ENCODE results near the gene YIPF5.

Gene YIPF5

GRCh38 chr5:144173766-144174165 is 3.3 kb upstream of the YIPF5 start:
- DNase-seq, result no peak

DNA sequence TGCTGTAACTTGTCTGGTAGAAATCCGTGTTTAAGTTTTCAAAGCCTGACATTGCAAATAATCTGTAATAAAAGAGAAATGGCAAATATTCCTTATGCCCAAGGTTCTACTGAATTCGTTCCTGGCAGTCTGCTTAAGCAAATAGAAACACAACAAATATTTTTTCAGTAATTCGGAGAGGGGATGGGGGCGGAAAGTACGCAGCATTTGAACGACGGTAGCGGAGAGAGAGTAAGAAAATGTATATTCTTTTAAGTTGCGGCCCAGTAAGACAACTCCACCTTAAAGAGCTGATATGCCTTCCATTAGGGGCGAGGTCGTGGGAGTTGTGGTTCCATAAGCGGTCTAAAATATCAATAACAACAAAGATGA is 569 bp downstream of the YIPF5 start:
- DNase-seq, result no peak

- DNase-seq, result no peak
These were observed 2.5 kb downstream of the YIPF5 start for GRCh38 chr5:144167998-144168397.

DNA sequence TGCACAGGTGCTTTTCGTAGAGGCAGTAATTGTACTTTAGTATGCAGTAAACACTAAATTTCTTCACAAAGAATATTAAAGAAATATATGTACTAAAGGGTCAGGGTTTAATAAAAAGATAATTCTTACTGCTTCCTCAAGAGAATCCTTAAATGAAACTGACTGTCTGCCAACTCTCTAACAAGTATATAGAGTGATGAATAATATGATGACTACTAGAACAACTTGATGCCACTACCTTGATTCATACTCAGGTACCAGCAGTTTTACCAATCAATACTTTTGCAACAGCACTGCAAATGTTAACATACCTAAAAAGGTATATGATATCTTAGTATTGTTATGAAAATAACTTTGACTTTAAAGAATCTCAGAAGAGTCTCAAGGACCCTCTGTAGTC is 3.8 kb downstream of the YIPF5 start:
- DNase-seq, result no peak

GRCh38 chr5:144162686-144163085 is 7.8 kb downstream of the YIPF5 start:
- no peak for DNase-seq

- no peak for DNase-seq
These were observed 13.7 kb downstream of the YIPF5 start for GRCh38 chr5:144156767-144157171.

DNA sequence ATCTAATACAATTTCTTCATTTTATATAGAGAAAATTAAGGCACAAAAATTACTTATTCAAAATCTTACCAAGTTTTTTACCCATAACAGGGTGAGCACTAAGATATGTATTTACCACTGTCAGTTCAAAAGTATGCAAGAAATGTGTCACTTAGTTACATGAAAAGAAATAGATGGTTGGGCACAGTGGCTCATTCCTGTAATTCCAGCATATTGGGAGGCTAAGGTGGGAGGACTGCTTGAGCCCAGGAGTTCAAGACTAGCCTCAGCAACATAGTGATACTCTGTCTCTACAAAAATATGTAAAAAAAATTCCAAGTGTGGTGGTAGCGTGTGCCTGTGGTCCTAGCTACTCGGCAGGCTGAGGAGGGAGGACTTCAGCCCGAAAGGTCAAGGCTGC is 19.4 kb downstream of the YIPF5 start:
- DNase-seq, result no peak

- no peak for DNase-seq
These were observed 25.3 kb downstream of the YIPF5 start for GRCh38 chr5:144144956-144145751.

DNA sequence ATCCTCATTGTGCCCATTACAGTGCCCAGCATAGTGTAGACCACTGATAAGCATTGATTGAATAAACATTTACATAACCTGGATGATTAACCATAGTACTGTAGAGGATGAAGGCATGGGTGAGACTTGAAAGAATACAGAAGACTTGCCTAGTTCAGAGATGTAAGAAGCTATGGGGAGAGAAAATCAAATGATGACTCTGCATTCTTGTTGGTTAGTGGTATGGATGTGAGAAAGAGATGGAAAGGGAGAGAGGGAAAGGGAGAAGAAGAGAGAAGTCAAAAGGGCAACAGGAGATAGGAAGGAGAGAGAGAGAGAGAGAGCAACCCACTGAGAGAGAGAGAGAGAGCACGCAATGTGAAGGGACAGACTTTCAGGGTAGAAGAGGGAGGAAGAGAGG is 26.8 kb downstream of the YIPF5 start:
- DNase-seq, result no peak

- DNase-seq, result no peak
These were observed 27.7 kb downstream of the YIPF5 start for GRCh38 chr5:144142824-144143162.

GRCh38 chr5:144142139-144142823 is 28.2 kb downstream of the YIPF5 start:
- peak; percentile 78 for DNase-seq

DNA sequence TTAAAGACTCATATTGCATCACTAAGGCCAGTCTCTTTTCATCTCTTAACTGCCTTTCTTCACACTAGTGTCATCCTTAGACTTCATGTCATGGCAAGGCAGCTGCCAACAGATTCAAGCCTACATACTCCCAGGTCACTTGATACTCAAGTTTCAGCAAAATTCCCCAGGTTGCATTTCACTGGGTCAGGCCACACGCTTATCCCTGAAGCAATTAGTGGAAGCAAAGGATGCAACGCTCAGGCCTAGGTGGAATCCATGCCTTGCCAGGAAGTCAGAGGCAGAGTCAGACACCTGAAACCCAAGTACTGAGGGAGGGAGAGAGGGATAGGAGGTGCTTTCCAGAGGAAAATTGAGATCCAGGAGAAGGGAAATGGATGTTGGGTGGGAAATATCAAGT is 28.9 kb downstream of the YIPF5 start:
- no peak for DNase-seq

DNA sequence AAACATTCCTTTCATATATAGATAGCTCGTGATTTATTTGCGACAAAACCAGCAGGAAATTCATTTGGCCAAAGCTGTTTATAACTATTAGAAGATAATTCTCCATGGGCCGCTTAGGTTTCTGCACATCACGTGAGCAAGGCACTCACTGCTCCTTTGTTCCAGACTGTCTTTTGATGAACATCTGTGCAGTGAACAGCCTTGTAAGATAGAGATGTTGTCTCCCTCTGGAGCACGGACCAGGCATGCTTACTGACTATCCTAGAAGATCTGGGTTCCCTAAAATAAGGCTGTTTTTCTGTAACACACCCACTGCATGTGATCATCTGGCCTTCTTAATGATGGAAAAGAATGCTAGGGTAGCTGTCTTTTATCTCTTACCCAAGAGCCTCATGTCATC is 30.9 kb downstream of the YIPF5 start:
- DNase-seq, result no peak

DNA sequence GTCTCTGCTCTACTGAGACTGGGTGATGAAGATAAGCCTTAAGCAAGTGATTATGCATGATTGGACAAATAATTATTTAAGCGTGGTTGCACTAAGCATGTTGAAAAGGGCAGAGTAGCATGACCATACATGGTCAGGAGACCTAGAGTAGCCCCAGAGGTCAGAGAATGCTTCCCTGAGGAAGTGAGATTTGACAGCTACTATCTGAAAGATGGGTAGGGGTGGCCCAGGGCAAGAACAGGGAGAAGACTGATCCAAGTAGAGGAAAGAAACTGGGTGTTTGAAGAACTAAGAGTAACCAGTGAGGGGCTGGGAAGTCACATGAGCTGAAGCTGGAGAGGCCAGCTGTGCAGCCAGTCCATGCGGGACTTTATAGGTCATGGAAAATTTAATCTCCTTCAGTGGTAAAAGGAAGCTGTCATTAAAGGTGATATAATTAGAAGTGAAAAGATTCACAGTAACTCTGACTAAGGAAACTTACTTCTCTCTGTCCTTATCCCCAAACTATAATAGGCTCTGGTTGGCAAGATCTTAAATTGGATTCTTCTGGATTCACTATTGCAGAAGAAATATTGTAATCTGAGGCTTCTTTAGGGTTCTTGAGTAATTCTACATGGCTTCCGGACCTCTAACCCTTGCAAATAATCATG is 35.2 kb downstream of the YIPF5 start:
- DNase-seq, result no peak

DNA sequence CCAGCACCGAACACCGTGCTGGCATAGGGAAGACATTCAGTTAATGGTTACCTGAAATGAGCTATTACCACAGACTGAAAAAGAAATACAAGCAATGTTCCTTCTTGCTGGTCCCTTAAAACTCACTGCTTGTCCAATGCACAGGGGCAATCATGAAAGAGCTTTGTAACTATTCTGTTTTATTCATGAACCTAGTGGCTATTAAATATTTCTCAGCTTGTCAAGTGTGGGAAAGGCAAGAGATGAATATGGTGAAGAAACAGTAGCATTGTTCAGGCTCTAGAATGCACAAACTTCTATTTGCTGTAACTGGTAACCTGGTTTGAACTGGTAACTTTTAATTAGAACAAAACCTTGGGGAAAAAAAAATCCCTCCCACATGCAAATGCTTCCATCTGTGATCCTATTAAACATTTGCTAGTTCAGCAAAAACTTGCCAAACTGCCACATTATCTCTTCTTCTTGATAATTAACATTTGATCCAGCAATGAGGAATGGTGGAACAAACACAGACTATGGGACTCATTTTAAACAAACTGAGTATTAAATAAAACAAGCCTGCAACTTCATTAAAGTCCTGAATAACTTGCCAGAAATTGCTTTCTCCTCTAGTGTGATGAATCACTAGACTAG is 36.1 kb downstream of the YIPF5 start:
- DNase-seq, result peak; percentile 35

- DNase-seq, result no peak
These were observed 37.3 kb downstream of the YIPF5 start for GRCh38 chr5:144133050-144133633.

- no peak for DNase-seq
These were observed 39.2 kb downstream of the YIPF5 start for GRCh38 chr5:144131261-144131660.

GRCh38 chr5:144130306-144130705 is 40.2 kb downstream of the YIPF5 start:
- no peak for DNase-seq

DNA sequence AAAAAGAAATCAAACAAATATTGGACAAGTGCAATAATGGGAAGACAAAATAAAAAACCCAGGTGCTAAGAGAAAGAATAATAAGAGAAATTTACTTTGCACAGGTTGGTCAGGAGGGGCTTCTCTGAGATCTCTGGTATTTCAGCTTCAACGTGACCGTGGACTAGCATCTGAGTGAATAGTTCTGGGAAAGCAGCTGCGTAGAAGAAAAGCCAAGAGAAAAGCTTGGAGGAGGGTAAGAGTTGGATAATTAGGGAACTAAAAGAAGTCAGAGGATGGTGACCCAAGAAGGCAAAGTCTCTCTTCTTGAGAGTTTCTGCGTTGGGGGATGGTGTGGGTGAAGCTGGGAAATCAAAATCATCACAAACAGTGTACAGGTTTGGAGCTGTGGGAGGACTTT is 41.6 kb downstream of the YIPF5 start:
- no peak for DNase-seq

DNA sequence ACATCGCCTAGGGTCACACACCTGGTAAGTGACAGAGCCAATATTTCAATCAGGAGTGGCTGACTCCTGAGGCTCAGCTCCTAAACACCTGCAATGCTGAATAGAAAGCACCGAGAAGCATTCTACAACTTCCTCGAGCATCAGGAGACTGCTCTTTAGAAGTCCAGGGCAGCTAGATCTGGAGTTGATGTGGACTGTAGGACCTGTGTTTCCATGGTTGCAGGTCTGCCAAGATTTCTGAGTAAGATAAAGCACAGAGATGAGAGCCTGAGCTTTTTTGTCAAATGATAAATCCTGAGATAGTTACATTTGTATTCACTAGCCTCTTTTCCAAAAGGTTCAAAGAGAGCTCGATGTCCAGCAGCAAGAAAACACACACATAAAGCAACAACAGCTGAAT is 43.8 kb downstream of the YIPF5 start:
- no peak for DNase-seq

DNA sequence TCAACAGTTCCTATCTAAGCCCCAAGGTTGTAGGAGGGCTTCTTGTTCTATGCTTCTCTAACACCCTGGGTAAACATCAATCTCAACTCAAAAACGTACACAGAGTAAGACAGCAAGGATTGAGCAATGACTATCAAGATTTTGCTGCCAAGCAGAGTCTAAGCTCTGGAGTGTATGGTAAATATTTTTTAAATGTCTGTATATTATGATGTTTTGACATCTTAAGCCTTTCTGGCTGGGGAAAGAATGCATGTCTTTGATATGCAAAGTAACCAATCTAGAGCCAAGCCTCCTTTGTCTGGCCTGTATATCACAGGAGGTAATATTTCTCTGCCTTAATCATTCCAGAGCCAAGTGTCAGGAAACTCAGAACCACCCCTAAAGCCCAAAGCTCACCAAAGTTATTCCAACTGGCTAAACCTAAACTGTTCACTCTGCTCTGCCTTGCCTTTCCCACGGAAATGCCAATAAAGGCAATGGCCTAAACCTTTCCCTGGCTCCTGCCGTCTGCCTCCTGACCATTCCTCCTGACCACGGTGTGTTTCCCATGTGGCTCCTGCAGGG is 45.2 kb downstream of the YIPF5 start:
- no peak for DNase-seq

GRCh38 chr5:144122641-144123040 is 47.8 kb downstream of the YIPF5 start:
- DNase-seq, result no peak

DNA sequence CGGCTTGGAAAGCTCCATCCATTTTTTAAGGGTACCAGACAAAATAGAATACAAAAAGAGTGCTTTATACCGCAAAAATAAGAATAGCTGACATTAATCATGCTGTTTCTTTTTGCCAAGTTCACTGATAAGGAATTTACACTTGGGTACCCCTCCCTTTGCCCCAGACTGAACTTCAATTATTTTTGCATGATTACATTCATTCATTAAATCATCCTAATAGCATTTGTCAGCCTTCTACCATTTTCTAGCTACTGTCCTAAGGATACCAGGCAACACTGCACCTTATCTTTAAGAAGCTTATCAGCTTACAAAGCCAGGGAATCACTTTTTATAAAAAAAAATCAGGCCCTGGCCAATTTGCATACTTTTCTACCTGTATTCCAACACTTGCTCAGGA is 48.4 kb downstream of the YIPF5 start:
- no peak for DNase-seq

All from NCI-H1694 treated with DMSO at 0.1 percent for 48 hours (cell line).